Esophagus squamous epithelium (tissue), 4 donors: Measurements from ENCODE around the gene VAPA.

Experiments
- POLR2A ChIP-seq, 4 donors: fragments of 450-650 bp; IDR thresholded peaks; one replicate each; pipeline ENCODE4 v1.6.1; 2017; ENCODE audit warnings: antibody characterized with exemption in 4 of 4, mild to moderate bottlenecking in 4 of 4, moderate library complexity in 3 of 4
- TF ChIP-seq, protein P1 (sequence below), 6 experiments: fragments of 450-650 bp in 4 of 6; fragments of 200-600 bp in 2 of 6; sonication (generic) in 2 of 6; IDR thresholded peaks; one replicate each; pipeline ENCODE4 v1.5.1; 2016 to 2019; ENCODE audit warnings: antibody characterized with exemption in 6 of 6, mild to moderate bottlenecking in 4 of 6, moderate library complexity in 4 of 6

DNA sequence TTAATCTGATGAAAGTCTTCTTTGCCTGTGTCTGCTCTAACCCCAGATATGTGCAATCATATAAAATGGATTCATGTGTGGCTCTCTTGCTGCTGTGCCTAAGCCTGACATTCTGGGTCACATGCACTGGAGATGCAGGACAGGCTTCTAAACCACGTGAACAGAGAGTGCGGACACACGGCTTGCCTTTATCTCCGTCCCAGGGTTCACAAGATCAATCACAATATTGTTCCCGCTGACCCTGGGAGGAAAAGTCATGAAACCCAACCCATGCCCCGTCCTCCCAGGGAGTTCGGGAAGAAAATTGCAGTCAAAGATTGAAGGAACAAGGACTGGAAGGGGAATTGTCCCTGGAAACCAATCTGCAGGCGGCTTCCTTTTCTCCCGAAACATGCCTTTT lies 74.8 kb downstream of the VAPA start:
- TF ChIP-seq, protein P1, sequence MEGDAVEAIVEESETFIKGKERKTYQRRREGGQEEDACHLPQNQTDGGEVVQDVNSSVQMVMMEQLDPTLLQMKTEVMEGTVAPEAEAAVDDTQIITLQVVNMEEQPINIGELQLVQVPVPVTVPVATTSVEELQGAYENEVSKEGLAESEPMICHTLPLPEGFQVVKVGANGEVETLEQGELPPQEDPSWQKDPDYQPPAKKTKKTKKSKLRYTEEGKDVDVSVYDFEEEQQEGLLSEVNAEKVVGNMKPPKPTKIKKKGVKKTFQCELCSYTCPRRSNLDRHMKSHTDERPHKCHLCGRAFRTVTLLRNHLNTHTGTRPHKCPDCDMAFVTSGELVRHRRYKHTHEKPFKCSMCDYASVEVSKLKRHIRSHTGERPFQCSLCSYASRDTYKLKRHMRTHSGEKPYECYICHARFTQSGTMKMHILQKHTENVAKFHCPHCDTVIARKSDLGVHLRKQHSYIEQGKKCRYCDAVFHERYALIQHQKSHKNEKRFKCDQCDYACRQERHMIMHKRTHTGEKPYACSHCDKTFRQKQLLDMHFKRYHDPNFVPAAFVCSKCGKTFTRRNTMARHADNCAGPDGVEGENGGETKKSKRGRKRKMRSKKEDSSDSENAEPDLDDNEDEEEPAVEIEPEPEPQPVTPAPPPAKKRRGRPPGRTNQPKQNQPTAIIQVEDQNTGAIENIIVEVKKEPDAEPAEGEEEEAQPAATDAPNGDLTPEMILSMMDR (IDR thresholded peaks at IDR 0.05) = no peak
- no peak for TF ChIP-seq POLR2A (IDR thresholded peaks at IDR 0.05)
